ENCODE data around the gene LARP6. TPM values are rescaled to one million over a fixed set of nuclear protein-coding genes. Genes with fewer than 3 reads are reported as not detected.

LARP6 gene
- total RNA-seq, 2 experiments from 2014 or later, result not detected

DNA sequence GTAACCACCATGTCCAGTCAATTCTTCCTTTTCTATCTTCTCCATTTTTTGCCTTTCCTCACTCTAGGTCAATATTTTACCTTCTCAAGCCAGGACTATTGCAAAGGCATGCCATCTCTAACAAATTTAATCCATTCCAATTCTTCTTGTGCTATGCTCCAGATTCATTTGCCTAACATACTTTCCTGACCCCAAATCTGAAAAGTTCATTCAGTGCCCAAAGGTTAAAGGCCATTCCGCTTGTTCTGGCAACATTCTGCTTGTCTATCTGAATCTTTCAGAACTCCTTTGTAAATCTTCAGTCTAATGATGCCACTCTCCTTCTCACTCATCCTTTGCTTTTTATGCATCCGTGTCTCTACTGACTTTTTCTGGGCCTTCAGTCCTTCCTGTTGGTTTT lies 22.7 kb upstream of the LARP6 start:
- no peak overlapping the region for H3K27ac ChIP-seq (ENCODE audit: low read depth, low read length, poor library complexity, severe bottlenecking)

DNA sequence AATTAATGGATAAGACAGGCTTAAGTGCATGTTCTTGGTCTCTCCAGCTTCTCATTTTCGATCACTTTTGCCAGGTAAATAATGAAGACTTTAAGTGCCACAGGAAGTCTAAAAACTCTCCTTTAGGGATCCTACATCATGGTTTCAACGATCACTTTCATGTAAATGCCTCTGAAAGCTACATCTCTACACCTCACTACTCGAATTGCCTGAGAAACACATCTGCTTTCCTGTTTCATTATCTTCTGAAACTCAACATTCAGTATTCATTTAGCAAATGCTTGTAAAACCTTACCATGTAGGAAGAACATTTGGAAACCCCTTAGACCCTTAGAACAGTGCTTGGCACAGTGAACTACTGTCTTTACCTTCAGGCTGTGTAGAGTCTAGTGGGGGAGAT lies 22.1 kb upstream of the LARP6 start:
- TF ChIP-seq EZH2phosphoT487 (IDR thresholded peaks at IDR 0.05; ENCODE audit: borderline replicate concordance, low read depth, low read length), result no peak
- TF ChIP-seq, protein P1, sequence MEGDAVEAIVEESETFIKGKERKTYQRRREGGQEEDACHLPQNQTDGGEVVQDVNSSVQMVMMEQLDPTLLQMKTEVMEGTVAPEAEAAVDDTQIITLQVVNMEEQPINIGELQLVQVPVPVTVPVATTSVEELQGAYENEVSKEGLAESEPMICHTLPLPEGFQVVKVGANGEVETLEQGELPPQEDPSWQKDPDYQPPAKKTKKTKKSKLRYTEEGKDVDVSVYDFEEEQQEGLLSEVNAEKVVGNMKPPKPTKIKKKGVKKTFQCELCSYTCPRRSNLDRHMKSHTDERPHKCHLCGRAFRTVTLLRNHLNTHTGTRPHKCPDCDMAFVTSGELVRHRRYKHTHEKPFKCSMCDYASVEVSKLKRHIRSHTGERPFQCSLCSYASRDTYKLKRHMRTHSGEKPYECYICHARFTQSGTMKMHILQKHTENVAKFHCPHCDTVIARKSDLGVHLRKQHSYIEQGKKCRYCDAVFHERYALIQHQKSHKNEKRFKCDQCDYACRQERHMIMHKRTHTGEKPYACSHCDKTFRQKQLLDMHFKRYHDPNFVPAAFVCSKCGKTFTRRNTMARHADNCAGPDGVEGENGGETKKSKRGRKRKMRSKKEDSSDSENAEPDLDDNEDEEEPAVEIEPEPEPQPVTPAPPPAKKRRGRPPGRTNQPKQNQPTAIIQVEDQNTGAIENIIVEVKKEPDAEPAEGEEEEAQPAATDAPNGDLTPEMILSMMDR (conservative IDR thresholded peaks at IDR 0.05; ENCODE audit: low read length), result no peak
- CTCF ChIA-PET (ENCODE audit: unreplicated experiment), result no interaction called here

More for the DNA sequence above, 22.7 kb upstream of the LARP6 start:
- Histone ChIP-seq H2AFZ (ENCODE audit: low read length) (no peak overlapping the region), H3K79me2 (ENCODE audit: insufficient read depth, low read depth, low read length) (no peaks in the 10 kb centered on the region), H3K9me3 (ENCODE audit: low read length) (no peaks in the 10 kb centered on the region), H3K4me1 (ENCODE audit: insufficient read depth, low read length, poor library complexity, severe bottlenecking) (no peaks in the 10 kb centered on the region), H3K4me2 (ENCODE audit: low read length) (no peak overlapping the region), H4K20me1 (ENCODE audit: insufficient read depth, low read length) (no peaks in the 10 kb centered on the region), H3K4me3 (ENCODE audit: low read depth, low read length, poor library complexity, severe bottlenecking) (no peak overlapping the region), H3K36me3 (ENCODE audit: insufficient read depth, low read length) (no peaks in the 10 kb centered on the region), H3K9me2 (ENCODE audit: insufficient read depth, low read length) (no peaks in the 10 kb centered on the region)
- intact Hi-C loops (cut with micrococcal nuclease; ENCODE audit: unreplicated experiment), result no loop called here
- TF ChIP-seq, protein P1 (conservative IDR thresholded peaks at IDR 0.05; ENCODE audit: low read length), result no peak
- TF ChIP-seq EZH2phosphoT487 (IDR thresholded peaks at IDR 0.05; ENCODE audit: borderline replicate concordance, low read depth, low read length), result no peak
- ChIA-PET POLR2A (no interaction called here), CTCF (ENCODE audit: unreplicated experiment) (no interaction called here)
- DNase-seq (ENCODE audit: low spot score), result no peak
- BruUV-seq (replicated peaks), result no TSS peak

DNA sequence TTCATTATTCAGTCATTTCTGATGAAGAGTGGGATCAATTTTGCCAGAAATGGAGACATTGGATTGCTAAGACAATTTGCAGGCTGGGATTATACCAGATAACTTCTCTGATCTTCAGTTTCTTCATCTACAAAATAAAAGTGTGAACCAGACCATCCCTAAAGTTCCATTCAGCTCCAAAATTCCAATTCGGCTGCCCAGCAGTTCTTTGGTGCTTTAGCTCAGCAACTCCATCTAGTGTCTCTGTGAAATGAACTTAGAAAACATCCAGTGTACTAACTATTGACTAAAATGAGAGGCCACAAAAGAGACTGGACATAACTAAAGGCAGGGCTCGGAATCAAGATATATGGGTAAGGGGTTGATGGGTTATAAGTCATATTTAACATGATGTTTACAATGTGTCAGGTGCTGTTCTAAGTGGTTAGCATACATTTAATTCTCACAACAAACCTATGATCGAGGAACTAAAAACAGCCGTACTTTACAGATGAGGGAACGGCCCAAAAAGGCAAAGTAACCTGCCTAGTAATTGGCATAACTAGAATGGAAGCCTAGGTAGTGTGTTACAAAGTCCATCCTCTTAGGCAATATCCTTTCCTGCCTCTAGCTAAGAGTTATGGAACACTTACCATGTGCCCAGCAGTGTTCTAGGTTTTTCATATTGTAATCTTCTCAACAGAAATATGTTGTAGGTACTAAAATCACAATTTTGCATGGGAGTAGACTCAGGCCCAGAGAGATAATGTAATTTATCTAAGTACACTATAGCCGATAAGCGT lies 21.2 kb upstream of the LARP6 start:
- H3K4me2 ChIP-seq (ENCODE audit: low read length), result no peak overlapping the region
- ChIA-PET CTCF (ENCODE audit: unreplicated experiment) (no interaction called here), POLR2A (no interaction called here)
- no peaks in the 10 kb centered on the region for H3K4me1 ChIP-seq (ENCODE audit: insufficient read depth, low read length, poor library complexity, severe bottlenecking)
- H3K9me2 ChIP-seq (ENCODE audit: insufficient read depth, low read length), result no peaks in the 10 kb centered on the region
- no TSS peak for BruUV-seq (replicated peaks)
- H3K4me3 ChIP-seq (ENCODE audit: low read depth, low read length, poor library complexity, severe bottlenecking), result no peak overlapping the region
- TF ChIP-seq EZH2phosphoT487 (IDR thresholded peaks at IDR 0.05; ENCODE audit: borderline replicate concordance, low read depth, low read length), result no peak
- TF ChIP-seq, protein P1 (conservative IDR thresholded peaks at IDR 0.05; ENCODE audit: low read length), result no peak
- H2AFZ ChIP-seq (ENCODE audit: low read length), result no peak overlapping the region
- no peak for DNase-seq (ENCODE audit: low spot score)
- no peaks in the 10 kb centered on the region for H4K20me1 ChIP-seq (ENCODE audit: insufficient read depth, low read length)
- H3K9me3 ChIP-seq (ENCODE audit: low read length), result no peaks in the 10 kb centered on the region
- no peak overlapping the region for H3K27ac ChIP-seq (ENCODE audit: low read depth, low read length, poor library complexity, severe bottlenecking)
- intact Hi-C loops (cut with micrococcal nuclease; ENCODE audit: unreplicated experiment), result no loop called here
- H3K36me3 ChIP-seq (ENCODE audit: insufficient read depth, low read length), result no peaks in the 10 kb centered on the region
- no peaks in the 10 kb centered on the region for H3K79me2 ChIP-seq (ENCODE audit: insufficient read depth, low read depth, low read length)

More for the DNA sequence above, 22.1 kb upstream of the LARP6 start:
- Histone ChIP-seq H3K4me1 (ENCODE audit: insufficient read depth, low read length, poor library complexity, severe bottlenecking) (no peaks in the 10 kb centered on the region), H3K27ac (ENCODE audit: low read depth, low read length, poor library complexity, severe bottlenecking) (no peak overlapping the region), H2AFZ (ENCODE audit: low read length) (no peak overlapping the region), H3K36me3 (ENCODE audit: insufficient read depth, low read length) (no peaks in the 10 kb centered on the region), H3K4me2 (ENCODE audit: low read length) (no peak overlapping the region), H3K9me2 (ENCODE audit: insufficient read depth, low read length) (no peaks in the 10 kb centered on the region), H3K9me3 (ENCODE audit: low read length) (no peaks in the 10 kb centered on the region), H3K79me2 (ENCODE audit: insufficient read depth, low read depth, low read length) (no peaks in the 10 kb centered on the region), H4K20me1 (ENCODE audit: insufficient read depth, low read length) (no peaks in the 10 kb centered on the region), H3K4me3 (ENCODE audit: low read depth, low read length, poor library complexity, severe bottlenecking) (no peak overlapping the region)
- intact Hi-C loops (cut with micrococcal nuclease; ENCODE audit: unreplicated experiment), result no loop called here
- BruUV-seq (replicated peaks), result no TSS peak
- no peak for DNase-seq (ENCODE audit: low spot score)
- POLR2A ChIA-PET, result no interaction called here
